Fibroblast of skin of back (primary cell): ENCODE results near the gene AGBL3.
"Not testable (repeated sequence)": the region's sequence is repeated elsewhere in the genome, so short reads cannot be mapped to it uniquely, and the experiment has no call there.

ENCODE experiments used
- DNase-seq: peaks from one replicate; pipeline ENCODE4 v3.0.0-alpha.2; 2013

AGBL3 gene

GRCh38 chr7:135169141-135169963 lies 183.0 kb downstream of the AGBL3 start:
- peak; percentile 38 for DNase-seq

GRCh38 chr7:135169964-135170273 lies 183.6 kb downstream of the AGBL3 start:
- DNase-seq = no peak

DNA sequence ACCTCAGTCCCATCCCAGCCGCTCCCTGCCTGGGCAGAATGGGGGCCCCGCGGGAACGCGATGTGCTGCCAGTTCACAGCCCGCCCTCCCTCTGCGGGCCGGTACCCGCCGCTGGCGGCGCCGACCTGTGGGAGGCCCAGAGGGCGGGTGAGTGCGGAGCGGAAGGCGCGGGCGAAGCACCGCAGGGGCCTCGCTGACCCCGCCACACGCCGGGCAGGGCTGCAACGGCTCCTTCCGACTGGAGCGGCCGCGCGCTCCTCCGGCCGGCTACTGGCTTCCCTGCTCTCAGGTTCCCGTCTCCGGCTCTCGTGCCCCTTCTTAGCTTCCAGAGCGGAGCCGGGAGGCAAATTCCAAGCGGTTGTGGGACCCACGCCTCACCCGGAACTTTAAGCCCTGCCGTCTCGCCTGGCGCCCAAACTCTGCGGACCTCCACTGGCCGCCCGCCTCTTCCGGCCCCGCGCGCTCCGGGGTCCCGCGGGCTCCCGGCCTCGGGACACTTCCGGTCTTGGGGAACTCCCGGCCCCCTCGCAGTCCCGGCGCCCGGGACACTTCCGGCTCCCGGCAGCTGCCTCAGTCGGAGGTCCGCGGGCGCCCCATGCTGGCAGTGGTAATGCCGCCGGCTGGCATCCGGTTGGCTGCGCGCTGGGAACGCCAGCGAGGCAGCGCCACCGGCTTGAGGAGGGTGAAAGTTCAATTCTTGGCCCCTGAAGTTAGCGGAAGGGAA lies 184.1 kb downstream of the AGBL3 start, which contains the start of gene CYREN:
CYREN (minus strand) TSS at position 434 of the 724 bp plus-strand sequence. CDS start 1,785 bp downstream, outside the sequence.
- peak; percentile 95 for DNase-seq

DNA sequence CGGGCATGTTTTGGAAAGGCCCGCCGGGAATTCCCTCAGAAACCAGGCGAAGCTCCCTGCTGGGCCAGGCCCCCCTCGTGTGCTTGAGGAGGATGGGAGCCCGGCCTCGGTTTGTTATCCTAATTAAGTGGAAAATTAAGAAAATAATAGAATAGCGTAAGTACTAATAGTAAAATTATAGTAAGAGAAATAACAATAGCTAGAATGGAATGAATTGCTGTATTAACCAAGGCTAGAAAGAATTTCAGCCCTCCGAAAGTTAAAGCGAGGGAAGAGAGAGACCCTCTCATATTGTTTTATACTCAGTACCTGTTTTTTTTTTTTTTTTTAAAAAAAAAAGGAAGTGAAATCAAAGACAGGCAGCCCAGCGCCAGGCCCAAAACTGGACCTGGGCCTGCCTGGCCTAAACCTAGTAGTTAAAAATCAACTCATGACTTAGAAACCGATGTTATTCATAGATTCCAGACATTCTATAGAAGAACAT lies 184.7 kb downstream of the AGBL3 start:
- DNase-seq = not testable (repeated sequence)

DNA sequence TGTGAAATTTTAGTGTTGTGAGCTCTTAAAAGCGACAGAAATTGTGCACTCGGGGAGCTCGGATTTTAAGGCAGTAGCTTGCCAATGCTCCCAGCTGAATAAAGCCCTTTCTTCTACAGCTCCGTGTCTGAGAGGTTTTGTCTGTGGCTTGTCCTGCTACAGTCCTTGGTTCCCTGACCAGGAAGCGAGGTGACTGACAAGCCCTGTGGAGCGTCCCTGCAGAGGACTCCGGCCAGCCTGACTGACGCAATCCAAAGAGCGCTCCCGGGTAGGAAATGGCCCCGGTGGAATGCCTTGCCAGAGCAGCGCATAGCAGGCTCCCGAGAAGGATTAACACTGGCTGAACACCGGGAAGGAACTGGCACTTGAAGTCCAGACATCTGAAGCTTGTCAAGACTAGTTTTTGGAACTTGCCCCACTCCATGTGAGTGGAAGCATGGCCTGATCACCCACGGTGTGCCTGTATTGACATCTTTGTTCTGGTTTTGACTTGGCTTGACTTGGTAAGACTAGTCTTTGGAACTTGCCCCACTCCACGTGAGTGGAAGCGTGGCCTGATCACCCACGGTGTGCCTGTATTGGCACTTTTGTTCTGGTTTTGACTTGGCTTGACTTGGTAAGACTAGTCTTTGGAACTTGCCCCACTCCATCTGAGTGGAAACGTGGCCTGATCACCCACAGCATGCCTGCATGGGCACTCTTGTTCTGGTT lies 185.4 kb downstream of the AGBL3 start:
- not testable (repeated sequence) for DNase-seq

- DNase-seq = not testable (repeated sequence)
Measured at GRCh38 chr7:135173916-135174315, 187.6 kb downstream of the AGBL3 start.

DNA sequence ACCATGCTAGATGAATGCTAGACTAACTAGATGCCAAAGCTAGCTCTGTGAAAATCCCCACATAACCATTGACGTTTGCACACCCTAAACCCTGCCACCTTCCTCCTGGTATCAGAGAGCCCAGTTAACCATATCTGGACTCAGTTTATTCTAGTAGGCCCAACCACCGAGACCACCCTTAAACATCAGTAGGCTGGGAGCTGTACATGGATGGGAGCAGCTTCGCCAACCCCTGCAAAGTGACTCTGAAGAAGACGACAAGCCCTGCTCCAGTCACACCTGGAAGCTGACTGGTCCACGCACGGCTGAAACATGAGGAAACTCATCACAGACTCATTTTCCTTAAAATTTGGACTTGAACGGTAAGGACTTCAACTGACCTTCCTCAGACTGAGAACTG lies 188.6 kb downstream of the AGBL3 start:
- DNase-seq = no peak

- no peak for DNase-seq
Measured at GRCh38 chr7:135175931-135176330, 189.6 kb downstream of the AGBL3 start.

DNA sequence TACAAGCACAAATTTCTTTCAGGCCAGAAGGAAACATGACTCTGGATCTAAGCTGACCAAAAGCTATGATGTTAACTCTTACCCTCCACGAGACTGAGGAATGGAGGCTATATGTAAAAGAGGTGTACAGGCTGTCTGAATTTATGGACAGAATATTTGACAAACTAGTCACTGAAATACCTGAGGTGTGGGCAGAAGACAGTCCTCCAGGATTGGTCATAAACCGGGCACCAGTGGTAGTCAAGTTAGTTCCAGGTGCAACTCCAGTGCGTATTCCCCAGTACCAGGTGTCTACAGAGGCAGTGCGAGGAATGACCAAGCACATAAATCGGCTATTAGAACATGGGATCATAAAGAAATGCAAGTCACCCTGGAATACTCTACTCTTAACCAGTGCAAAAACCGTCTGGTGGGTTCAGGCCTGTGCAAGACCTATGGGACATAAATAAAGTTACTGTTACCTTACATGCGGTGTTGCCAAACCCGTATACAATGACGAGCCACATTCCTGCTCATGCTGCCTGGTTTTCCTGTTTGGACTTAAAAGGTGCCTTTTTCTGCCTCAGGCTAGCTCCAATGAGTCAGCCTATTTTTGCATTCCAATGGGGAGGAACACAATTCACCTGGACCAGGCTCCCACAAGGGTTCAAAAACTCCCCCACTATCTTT lies 190.9 kb downstream of the AGBL3 start:
- no peak for DNase-seq

GRCh38 chr7:135178364-135178763 lies 192.1 kb downstream of the AGBL3 start:
- no peak for DNase-seq

DNA sequence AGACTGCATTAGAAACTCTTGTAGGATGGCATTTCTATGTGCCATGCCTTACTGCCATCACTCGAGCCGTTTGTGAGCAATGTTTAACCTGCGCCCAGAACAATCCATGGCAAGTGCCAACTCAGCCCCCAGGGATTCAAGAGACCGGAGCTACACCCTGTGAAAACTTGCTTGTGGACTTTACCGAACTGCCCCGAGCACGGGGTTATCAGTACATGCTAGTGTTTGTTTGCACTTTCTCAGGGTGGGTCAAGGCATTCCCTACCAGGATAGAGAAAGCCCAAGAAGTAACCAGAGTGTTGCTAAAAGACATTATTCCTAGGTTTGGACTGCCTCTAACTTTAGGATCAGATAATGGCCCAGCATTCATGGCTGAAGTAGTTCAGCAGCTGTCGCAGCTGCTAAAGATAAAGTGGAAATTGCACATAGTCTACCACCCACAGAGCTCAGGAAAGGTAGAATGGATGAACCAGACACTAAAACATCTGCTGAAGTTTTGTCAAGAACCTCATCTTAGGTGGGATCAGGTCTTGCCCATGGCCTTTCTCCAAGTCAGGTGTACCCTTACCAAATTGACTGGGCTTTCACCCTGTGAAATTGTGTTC lies 193.1 kb downstream of the AGBL3 start:
- no peak for DNase-seq

- no peak for DNase-seq
Measured at GRCh38 chr7:135180122-135180521, 193.8 kb downstream of the AGBL3 start.

DNA sequence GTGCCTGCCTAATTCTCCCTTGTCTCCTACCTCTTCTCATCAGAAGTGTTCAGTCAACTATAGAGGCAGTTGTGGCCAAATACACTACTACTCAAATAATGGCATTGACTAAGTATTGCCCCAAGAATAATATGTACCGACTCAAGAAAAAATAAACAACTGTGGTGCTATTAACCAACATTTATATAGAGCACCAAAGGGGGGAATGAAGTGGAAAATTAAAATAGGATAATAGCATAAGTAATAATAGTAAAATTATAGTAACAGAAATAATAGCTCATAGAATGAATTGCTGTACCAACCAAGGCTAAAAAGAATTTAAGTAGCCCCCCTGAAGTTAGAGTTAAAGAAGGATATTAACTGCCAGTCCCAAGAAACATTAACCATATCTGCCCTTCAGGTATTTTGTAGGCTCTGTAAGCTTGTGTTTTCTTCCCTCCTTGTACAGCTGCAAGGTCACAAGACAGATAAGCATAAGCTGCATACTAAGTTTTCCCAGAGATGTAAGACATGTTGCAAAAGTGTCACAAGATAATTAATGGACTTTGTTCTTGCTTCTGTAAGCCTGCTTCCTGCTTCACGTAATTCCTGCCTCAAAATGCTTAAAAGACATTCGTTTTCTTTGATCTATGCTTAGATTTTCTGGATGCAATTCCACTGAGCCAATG lies 195.1 kb downstream of the AGBL3 start:
- no peak for DNase-seq

DNA sequence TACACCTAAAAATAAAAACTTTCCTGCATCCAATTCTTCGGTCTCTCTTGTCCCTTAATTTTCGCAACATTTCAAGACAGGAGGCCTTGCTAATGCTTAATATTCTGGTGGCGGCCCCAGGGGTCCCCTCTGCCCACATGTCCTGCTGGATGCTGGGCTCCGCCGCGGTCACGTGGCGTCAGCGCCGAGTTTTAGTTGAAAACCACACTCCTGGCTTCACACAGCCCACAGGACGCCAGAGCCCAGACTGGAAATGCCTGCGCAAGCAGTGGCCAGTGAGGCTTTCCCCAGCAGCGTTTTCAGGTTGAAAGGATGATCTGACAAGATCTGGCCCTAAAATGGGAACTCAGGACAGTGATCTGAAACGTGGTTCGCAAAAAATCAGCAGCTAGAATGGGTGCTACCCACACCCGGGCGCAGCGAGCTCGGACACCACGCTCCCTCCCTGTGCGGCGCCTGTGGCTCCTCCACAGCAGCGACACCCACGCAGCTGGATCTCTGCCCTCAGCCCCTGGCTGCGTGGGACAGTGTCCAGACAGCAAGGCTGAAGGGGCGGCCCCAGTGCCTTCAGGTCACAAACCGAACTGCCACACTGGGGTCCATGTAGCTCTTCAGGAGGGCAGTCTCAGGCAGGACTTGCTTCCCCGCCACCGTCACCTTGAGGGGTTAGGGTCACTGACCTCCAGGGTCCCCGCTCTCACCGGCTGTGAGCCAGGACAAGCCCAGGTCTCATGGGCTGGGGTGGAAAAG lies 195.8 kb downstream of the AGBL3 start:
- no peak for DNase-seq

- DNase-seq = no peak
Measured at GRCh38 chr7:135183478-135183877, 197.2 kb downstream of the AGBL3 start.

DNA sequence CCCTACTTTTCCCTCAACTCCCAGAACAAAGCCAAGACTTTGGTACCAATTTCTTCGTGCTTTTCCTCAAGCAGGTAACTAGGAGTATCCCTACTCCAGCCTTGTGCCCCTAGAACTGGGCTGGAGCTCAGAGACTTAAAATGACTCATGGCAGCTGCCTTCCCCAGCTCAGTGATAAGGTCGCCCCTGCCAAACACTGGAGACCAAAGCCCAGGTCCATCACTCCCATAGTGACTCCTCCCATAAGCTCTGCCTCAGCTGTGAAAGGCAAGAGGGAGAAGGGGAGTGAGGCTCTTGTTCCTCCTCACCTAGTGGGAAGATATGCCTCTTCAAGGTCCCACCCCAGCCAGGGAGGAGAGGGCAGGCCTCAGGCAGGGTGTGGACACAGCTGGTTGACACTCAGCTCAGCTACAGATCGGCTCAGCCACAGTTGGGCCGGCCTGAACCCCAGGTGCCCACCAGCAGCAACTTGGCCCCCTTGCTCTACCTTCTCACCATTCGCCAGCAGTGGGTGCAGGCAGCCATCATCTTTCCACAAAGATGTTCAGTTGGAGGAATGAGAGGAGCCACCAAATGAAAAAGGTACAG lies 198.0 kb downstream of the AGBL3 start:
- no peak for DNase-seq
